HepG2 (cell line): ENCODE results near the gene MCC. TPM values are rescaled to one million over a fixed set of nuclear protein-coding genes. Genes with fewer than 3 reads are reported as not detected.

ENCODE experiments used
- ATAC-seq: fragments of 200-7000 bp; cut with Tn5 transposase; 3 replicates; pipeline ENCODE4 v1.9.1; 2020; ENCODE audit warnings: mild to moderate bottlenecking, moderate library complexity
- BruUV-seq: library from RNA; stranded (reverse); fragments of 400-500 nt; replicated peaks from 2 replicates; lab custom pipeline; 2021; lab: Mats Ljungman, UMichigan
- CTCF ChIA-PET: fragments of 300-600 bp; formaldehyde crosslinking; extraction: SDS; loops from one replicate; lab custom pipeline; 2021; ENCODE audit warnings: low total read pairs, inconsistent platforms, low intra/inter-chr PET ratio; lab: Yijun Ruan, JAX
- POLR2A ChIA-PET: fragments of 350-600 bp; sonication (Branson Sonifier 250); formaldehyde crosslinking; loops from one replicate; lab custom pipeline; 2020; ENCODE audit warnings: antibody characterized with exemption, inconsistent platforms; lab: Yijun Ruan, JAX
- DNase-seq: peaks from one replicate; pipeline ENCODE4 v3.0.0-alpha.2; 2015; ENCODE audit warnings: low spot score
- FAIRE-seq: peaks from 3 replicates; lab custom pipeline; 2011; peaks lifted over from hg19 to GRCh38; lab: Jason Lieb, UNC
- H2AFZ ChIP-seq: one replicate; pipeline ENCODE4 v1.6.1; 2011; ENCODE audit warnings: low read length, inconsistent platforms
- H3K27ac ChIP-seq: fragments of 300-600 bp; 3 replicates; pipeline ENCODE4 v1.8.0; 2011; ENCODE audit warnings: mixed run types, mild to moderate bottlenecking, mixed read lengths, low read length, inconsistent platforms; ENCODE audit not compliant: insufficient read depth; ENCODE audit errors: extremely low read length
- H3K27me3 ChIP-seq, 2 experiments: fragments of 200-600 bp in 1 of 2; 2 replicates in 1 of 2; 3 replicates in 1 of 2; pipeline versions ENCODE4 v1.6.0 to v1.8.0; 2011; ENCODE audit warnings: low read length in 2 of 2, mild to moderate bottlenecking in 2 of 2, moderate library complexity in 2 of 2, inconsistent platforms in 1 of 2; ENCODE audit not compliant: insufficient read depth in 2 of 2, control insufficient read depth in 1 of 2
- H3K36me3 ChIP-seq, 2 experiments: fragments of 200-600 bp in 1 of 2; replicated peaks in 1 of 2; 2 replicates in 1 of 2; 3 replicates in 1 of 2; pipeline versions ENCODE4 v1.5.1 to v1.8.0; 2011; ENCODE audit warnings: low read length in 2 of 2, inconsistent platforms in 1 of 2; ENCODE audit not compliant: insufficient read depth in 2 of 2, control insufficient read depth in 1 of 2
- H3K4me1 ChIP-seq: 2 replicates; pipeline ENCODE4 v1.5.1; 2012; ENCODE audit warnings: low read length, inconsistent platforms; ENCODE audit not compliant: insufficient read depth
- H3K4me2 ChIP-seq: 2 replicates; pipeline ENCODE4 v1.6.0; 2011; ENCODE audit warnings: low read depth, low read length, inconsistent platforms
- H3K4me3 ChIP-seq, 3 experiments: fragments of 200-600 bp in 1 of 3; sonication (generic), shearing (Covaris generic) in 1 of 3; replicated peaks in 1 of 3; 2 replicates each; pipeline ENCODE4 v1.5.1; 2011 to 2016; ENCODE audit warnings: low read length in 3 of 3, inconsistent platforms in 2 of 3, low read depth in 2 of 3, mild to moderate bottlenecking in 2 of 3, control low read depth in 1 of 3, mixed read lengths in 1 of 3; ENCODE audit not compliant: insufficient read depth in 1 of 3
- H3K79me2 ChIP-seq: one replicate; pipeline ENCODE4 v1.6.1; 2011; ENCODE audit warnings: low read length, inconsistent platforms; ENCODE audit not compliant: insufficient read depth
- H3K9ac ChIP-seq: 2 replicates; pipeline ENCODE4 v1.6.0; 2011; ENCODE audit warnings: mild to moderate bottlenecking, low read depth, low read length, inconsistent platforms; ENCODE audit not compliant: insufficient read depth
- H3K9me3 ChIP-seq: 2 replicates; pipeline ENCODE4 v1.5.1; 2012; ENCODE audit warnings: mild to moderate bottlenecking, low read length
- H4K20me1 ChIP-seq: 2 replicates; pipeline ENCODE4 v1.6.0; 2011; ENCODE audit warnings: inconsistent platforms, mild to moderate bottlenecking, low read length, moderate library complexity; ENCODE audit not compliant: insufficient read depth
- JDP2 ChIP-seq: sonication (generic); formaldehyde crosslinking; IDR thresholded peaks from 2 replicates; pipeline ENCODE4 v1.8.1; 2022; ENCODE audit warnings: missing genetic modification reagents, borderline replicate concordance
- JUNB ChIP-seq: sonication (generic); formaldehyde crosslinking; IDR thresholded peaks from 2 replicates; pipeline ENCODE4 v1.8.0; 2022; ENCODE audit warnings: missing genetic modification reagents, mild to moderate bottlenecking, borderline replicate concordance
- MLLT10 ChIP-seq: sonication (generic); formaldehyde crosslinking; IDR thresholded peaks from 2 replicates; pipeline ENCODE4 v1.4.0; 2020; ENCODE audit warnings: missing genetic modification reagents
- NPAS2 ChIP-seq: sonication (generic); formaldehyde crosslinking; IDR thresholded peaks from 2 replicates; pipeline ENCODE4 v1.8.0; 2022; ENCODE audit warnings: mild to moderate bottlenecking, missing genetic modification reagents, borderline replicate concordance
- PAF1 ChIP-seq: IDR thresholded peaks from 2 replicates; pipeline ENCODE4 v1.6.1; 2016; ENCODE audit warnings: missing genetic modification reagents, missing compliant biosample characterization
- RBM39 ChIP-seq: fragments of 200-400 bp; formaldehyde crosslinking; IDR thresholded peaks from one replicate; pipeline ENCODE4 v1.6.1; 2018; ENCODE audit warnings: antibody characterized with exemption, mild to moderate bottlenecking, low read depth, low read length; ENCODE audit not compliant: poor library complexity, severe bottlenecking
- SP2 ChIP-seq: sonication (generic); formaldehyde crosslinking; IDR thresholded peaks from 2 replicates; pipeline ENCODE4 v1.5.1; 2020; ENCODE audit warnings: mild to moderate bottlenecking, missing genetic modification reagents
- ZNF430 ChIP-seq: sonication (generic); formaldehyde crosslinking; IDR thresholded peaks from 2 replicates; pipeline ENCODE4 v1.9.0; 2021; ENCODE audit warnings: mild to moderate bottlenecking, missing genetic modification reagents
- ZNF660 ChIP-seq: sonication (generic); formaldehyde crosslinking; IDR thresholded peaks from 2 replicates; pipeline ENCODE4 v1.5.1; 2020; ENCODE audit warnings: mild to moderate bottlenecking, low read depth, missing genetic modification reagents, borderline replicate concordance
- ZNF674 ChIP-seq: sonication (generic); formaldehyde crosslinking; IDR thresholded peaks from 2 replicates; pipeline ENCODE4 v1.5.0; 2020; ENCODE audit warnings: low read depth, mild to moderate bottlenecking, missing genetic modification reagents
- ZNF83 ChIP-seq: sonication (generic); formaldehyde crosslinking; IDR thresholded peaks from 2 replicates; pipeline ENCODE4 v1.4.0; 2020; ENCODE audit warnings: missing genetic modification reagents, mild to moderate bottlenecking, borderline replicate concordance
- WGBS: methylation state at CpG from one replicate; pipeline ENCODE4 v1.1.6; 2017; ENCODE audit warnings: low lambda C conversion rate; 5-methylcytosine and 5-hydroxymethylcytosine counted together
- in situ Hi-C: cut with HindIII; loops from 2 replicates; pipeline ENCODE4 v1.10.0; 2017; ENCODE audit warnings: low pct_unique_long_range_greater_than_20kb; ENCODE audit not compliant: extremely low pct_ligation_motif_present
- intact Hi-C: fragments of 100-400 bp; cut with micrococcal nuclease; formaldehyde crosslinking; loops from one replicate; pipeline ENCODE4 v1.10.0; 2022; ENCODE audit not compliant: unreplicated experiment
- polyA plus RNA-seq, 8 experiments: library from polyadenylated mRNA; depleted of rRNA in 3 of 8; stranded (reverse) in 7 of 8; unstranded in 1 of 8; fragments of >200 nt; fragmentation: Illumina TruSeq in 4 of 8; extraction: Trizol in 4 of 8; gene quantifications; 2 replicates each; pipeline versions ENCODE4 v1.2.1 to v1.2.3, GENCODE V29; 2011 to 2016; ENCODE audit warnings: low read depth in 4 of 8, missing spikeins in 1 of 8, mixed read lengths in 1 of 8; ENCODE audit not compliant: insufficient read depth in 1 of 8
- total RNA-seq, 5 experiments: library from RNA; depleted of rRNA; stranded (reverse); fragments of >200 nt; fragmentation: Illumina TruSeq; extraction: Trizol; gene quantifications; 2 replicates each; pipeline ENCODE4 v1.2.3, GENCODE V29; 2016; ENCODE audit warnings: low read depth in 1 of 5
- TF ChIP-seq, protein P1 (sequence below): IDR thresholded peaks from 2 replicates; pipeline ENCODE4 v1.6.1; 2012; ENCODE audit warnings: inconsistent platforms
- TF ChIP-seq, protein P2 (sequence below): sonication (generic); formaldehyde crosslinking; IDR thresholded peaks from 2 replicates; pipeline ENCODE4 v1.4.0; 2020; ENCODE audit warnings: missing genetic modification reagents
- TF ChIP-seq, protein P3 (sequence below): IDR thresholded peaks from 2 replicates; pipeline ENCODE4 v1.6.1; 2012; ENCODE audit warnings: low read length, improper control_type of control experiment
- TF ChIP-seq, protein P4 (sequence below): IDR thresholded peaks from 2 replicates; pipeline ENCODE4 v1.6.1; 2016; ENCODE audit warnings: missing biosample characterization, missing genetic modification reagents, low read depth

Gene MCC
- total and polyA plus RNA-seq, 2 of the 13 experiments (the other 11 are each of a cell fraction or from before 2014, with no cell fraction given), result 0.55 to 2.4 TPM

DNA sequence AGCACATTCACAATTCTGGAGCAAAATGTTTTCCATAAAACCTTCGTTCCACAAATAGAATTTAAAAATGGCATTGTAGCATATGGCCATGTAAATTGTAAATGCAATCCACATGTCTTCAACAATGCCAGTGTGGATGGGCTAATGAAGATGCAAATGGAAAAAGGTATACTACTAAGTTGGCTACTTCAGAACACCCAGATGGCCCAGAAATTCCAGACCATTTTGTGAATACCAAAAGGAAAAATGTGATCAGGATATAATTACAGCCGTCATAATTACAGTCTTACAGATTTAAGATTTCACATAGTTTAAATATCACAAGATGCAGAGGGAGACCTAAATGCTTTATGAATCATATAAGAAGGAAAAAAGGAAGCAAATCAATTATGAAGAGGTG is 170.6 kb downstream of the MCC start:
- DNase-seq (no peak), FAIRE-seq (no peak), ATAC-seq (no peak)
- no peaks in the 10 kb centered on the region; a peak in 1 of 5 replicates for H3K27me3 ChIP-seq
- in situ Hi-C loops (no loop called here), intact Hi-C loops (no loop called here)
- no peak overlapping the region for H3K4me3 ChIP-seq
- ChIA-PET POLR2A (no interaction called here), CTCF (no interaction called here)
- H3K79me2 ChIP-seq, result no peaks in the 10 kb centered on the region
- no peaks in the 10 kb centered on the region for H3K36me3 ChIP-seq
- BruUV-seq, result no TSS peak
- H3K9me3 ChIP-seq, result no peaks in the 10 kb centered on the region
- no peak overlapping the region for H3K4me2 ChIP-seq
- 13% methylated on average over 2 of the region's 2 CpGs for WGBS
- H3K4me1 ChIP-seq, result peaks cover 12% of the 10 kb centered on the region
- H2AFZ ChIP-seq, result no peak overlapping the region
- H3K9ac ChIP-seq, result no peak overlapping the region
- no peaks in the 10 kb centered on the region for H4K20me1 ChIP-seq
- TF ChIP-seq, protein P1, sequence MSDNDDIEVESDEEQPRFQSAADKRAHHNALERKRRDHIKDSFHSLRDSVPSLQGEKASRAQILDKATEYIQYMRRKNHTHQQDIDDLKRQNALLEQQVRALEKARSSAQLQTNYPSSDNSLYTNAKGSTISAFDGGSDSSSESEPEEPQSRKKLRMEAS, result no peak
- TF ChIP-seq, protein P2, sequence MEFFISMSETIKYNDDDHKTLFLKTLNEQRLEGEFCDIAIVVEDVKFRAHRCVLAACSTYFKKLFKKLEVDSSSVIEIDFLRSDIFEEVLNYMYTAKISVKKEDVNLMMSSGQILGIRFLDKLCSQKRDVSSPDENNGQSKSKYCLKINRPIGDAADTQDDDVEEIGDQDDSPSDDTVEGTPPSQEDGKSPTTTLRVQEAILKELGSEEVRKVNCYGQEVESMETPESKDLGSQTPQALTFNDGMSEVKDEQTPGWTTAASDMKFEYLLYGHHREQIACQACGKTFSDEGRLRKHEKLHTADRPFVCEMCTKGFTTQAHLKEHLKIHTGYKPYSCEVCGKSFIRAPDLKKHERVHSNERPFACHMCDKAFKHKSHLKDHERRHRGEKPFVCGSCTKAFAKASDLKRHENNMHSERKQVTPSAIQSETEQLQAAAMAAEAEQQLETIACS (CRISPR knock-in tag), result no peak
- TF ChIP-seq ZNF430 (no peak), JUNB (CRISPR knock-in tag) (no peak), JDP2 (CRISPR knock-in tag) (no peak), RBM39 (no peak), ZNF674 (no peak), SP2 (CRISPR knock-in tag) (no peak), ZNF660 (CRISPR knock-in tag) (no peak), NPAS2 (CRISPR knock-in tag) (no peak), PAF1 (no peak), MLLT10 (no peak), ZNF83 (CRISPR knock-in tag) (no peak)
- TF ChIP-seq, protein P3, sequence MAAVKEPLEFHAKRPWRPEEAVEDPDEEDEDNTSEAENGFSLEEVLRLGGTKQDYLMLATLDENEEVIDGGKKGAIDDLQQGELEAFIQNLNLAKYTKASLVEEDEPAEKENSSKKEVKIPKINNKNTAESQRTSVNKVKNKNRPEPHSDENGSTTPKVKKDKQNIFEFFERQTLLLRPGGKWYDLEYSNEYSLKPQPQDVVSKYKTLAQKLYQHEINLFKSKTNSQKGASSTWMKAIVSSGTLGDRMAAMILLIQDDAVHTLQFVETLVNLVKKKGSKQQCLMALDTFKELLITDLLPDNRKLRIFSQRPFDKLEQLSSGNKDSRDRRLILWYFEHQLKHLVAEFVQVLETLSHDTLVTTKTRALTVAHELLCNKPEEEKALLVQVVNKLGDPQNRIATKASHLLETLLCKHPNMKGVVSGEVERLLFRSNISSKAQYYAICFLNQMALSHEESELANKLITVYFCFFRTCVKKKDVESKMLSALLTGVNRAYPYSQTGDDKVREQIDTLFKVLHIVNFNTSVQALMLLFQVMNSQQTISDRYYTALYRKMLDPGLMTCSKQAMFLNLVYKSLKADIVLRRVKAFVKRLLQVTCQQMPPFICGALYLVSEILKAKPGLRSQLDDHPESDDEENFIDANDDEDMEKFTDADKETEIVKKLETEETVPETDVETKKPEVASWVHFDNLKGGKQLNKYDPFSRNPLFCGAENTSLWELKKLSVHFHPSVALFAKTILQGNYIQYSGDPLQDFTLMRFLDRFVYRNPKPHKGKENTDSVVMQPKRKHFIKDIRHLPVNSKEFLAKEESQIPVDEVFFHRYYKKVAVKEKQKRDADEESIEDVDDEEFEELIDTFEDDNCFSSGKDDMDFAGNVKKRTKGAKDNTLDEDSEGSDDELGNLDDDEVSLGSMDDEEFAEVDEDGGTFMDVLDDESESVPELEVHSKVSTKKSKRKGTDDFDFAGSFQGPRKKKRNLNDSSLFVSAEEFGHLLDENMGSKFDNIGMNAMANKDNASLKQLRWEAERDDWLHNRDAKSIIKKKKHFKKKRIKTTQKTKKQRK, result no peak
- TF ChIP-seq, protein P4, sequence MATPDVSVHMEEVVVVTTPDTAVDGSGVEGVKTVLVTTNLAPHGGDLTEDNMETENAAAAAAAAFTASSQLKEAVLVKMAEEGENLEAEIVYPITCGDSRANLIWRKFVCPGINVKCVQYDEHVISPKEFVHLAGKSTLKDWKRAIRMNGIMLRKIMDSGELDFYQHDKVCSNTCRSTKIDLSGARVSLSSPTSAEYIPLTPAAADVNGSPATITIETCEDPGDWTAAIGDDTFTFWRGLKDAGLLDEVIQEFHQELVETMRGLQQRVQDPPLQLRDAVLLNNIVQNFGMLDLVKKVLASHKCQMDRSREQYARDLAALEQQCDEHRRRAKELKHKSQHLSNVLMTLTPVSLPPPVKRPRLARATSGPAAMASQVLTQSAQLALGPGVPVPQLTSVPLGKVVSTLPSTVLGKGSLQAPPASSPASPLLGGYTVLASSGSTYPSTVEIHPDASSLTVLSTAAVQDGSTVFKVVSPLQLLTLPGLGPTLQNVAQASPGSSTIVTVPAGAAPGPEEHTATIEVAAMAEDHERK (CRISPR knock-in tag), result no peak
- no peak overlapping the region for H3K27ac ChIP-seq
